Measurements from ENCODE around the gene CLIC4. TPM values are rescaled to one million over a fixed set of nuclear protein-coding genes. Genes with fewer than 3 reads are reported as not detected.

CLIC4 gene
- total RNA-seq, 1 donor from 2014 or later = 90.4 TPM

GRCh38 chr1:24724345-24725208 is 20.7 kb upstream of the CLIC4 start:
- Mint-ChIP-seq H3K4me1 (ENCODE audit: low read depth) (peaks cover 11% of the 10 kb centered on the region), H3K27ac (peak overlapping the region; percentile 85), H3K4me3 (ENCODE audit: low read depth) (peak overlapping the region; percentile 18), H3K27me3 (no peaks in the 10 kb centered on the region), H3K36me3 (ENCODE audit: insufficient read depth) (no peaks in the 10 kb centered on the region), H3K9me3 (ENCODE audit: low read depth) (no peaks in the 10 kb centered on the region)
- no peak for TF ChIP-seq CTCF (IDR thresholded peaks at IDR 0.05; ENCODE audit: unreplicated experiment)
- DNase-seq (ENCODE audit: low spot score, unreplicated experiment) = no peak

- H3K4me1 Mint-ChIP-seq (ENCODE audit: low read depth) = peaks cover 11% of the 10 kb centered on the region
- no peak for DNase-seq (ENCODE audit: low spot score, unreplicated experiment)
- no peak for TF ChIP-seq CTCF (IDR thresholded peaks at IDR 0.05; ENCODE audit: unreplicated experiment)
- H3K27me3 Mint-ChIP-seq = no peaks in the 10 kb centered on the region
- H3K9me3 Mint-ChIP-seq (ENCODE audit: low read depth) = no peaks in the 10 kb centered on the region
- H3K4me3 Mint-ChIP-seq (ENCODE audit: low read depth) = no peak overlapping the region
- peak overlapping the region; percentile 85 for H3K27ac Mint-ChIP-seq
- H3K36me3 Mint-ChIP-seq (ENCODE audit: insufficient read depth) = no peaks in the 10 kb centered on the region
These were observed 20.0 kb upstream of the CLIC4 start for GRCh38 chr1:24725209-24725651.

GRCh38 chr1:24726741-24727140 is 18.5 kb upstream of the CLIC4 start:
- Mint-ChIP-seq H3K27me3 (no peaks in the 10 kb centered on the region), H3K27ac (no peak overlapping the region), H3K4me1 (ENCODE audit: low read depth) (peaks cover 11% of the 10 kb centered on the region), H3K9me3 (ENCODE audit: low read depth) (no peaks in the 10 kb centered on the region), H3K36me3 (ENCODE audit: insufficient read depth) (no peaks in the 10 kb centered on the region), H3K4me3 (ENCODE audit: low read depth) (no peak overlapping the region)
- no peak for TF ChIP-seq CTCF (IDR thresholded peaks at IDR 0.05; ENCODE audit: unreplicated experiment)
- DNase-seq (ENCODE audit: low spot score, unreplicated experiment) = no peak

GRCh38 chr1:24727501-24728216 is 17.6 kb upstream of the CLIC4 start:
- no peaks in the 10 kb centered on the region for H3K27me3 Mint-ChIP-seq
- TF ChIP-seq CTCF (IDR thresholded peaks at IDR 0.05; ENCODE audit: unreplicated experiment) = no peak
- H3K36me3 Mint-ChIP-seq (ENCODE audit: insufficient read depth) = no peaks in the 10 kb centered on the region
- peaks cover 11% of the 10 kb centered on the region for H3K4me1 Mint-ChIP-seq (ENCODE audit: low read depth)
- DNase-seq (ENCODE audit: low spot score, unreplicated experiment) = no peak
- no peak overlapping the region for H3K4me3 Mint-ChIP-seq (ENCODE audit: low read depth)
- H3K27ac Mint-ChIP-seq = peak overlapping the region; percentile 43
- no peaks in the 10 kb centered on the region for H3K9me3 Mint-ChIP-seq (ENCODE audit: low read depth)

GRCh38 chr1:24728982-24729381 is 16.3 kb upstream of the CLIC4 start:
- Mint-ChIP-seq H3K36me3 (ENCODE audit: insufficient read depth) (no peaks in the 10 kb centered on the region), H3K27ac (no peak overlapping the region), H3K4me3 (ENCODE audit: low read depth) (no peak overlapping the region), H3K27me3 (no peaks in the 10 kb centered on the region), H3K9me3 (ENCODE audit: low read depth) (no peaks in the 10 kb centered on the region), H3K4me1 (ENCODE audit: low read depth) (peaks cover 11% of the 10 kb centered on the region)
- no peak for TF ChIP-seq CTCF (IDR thresholded peaks at IDR 0.05; ENCODE audit: unreplicated experiment)
- no peak for DNase-seq (ENCODE audit: low spot score, unreplicated experiment)

Measured in progenitor cell of endocrine pancreas (in vitro differentiated cells).